HUES48 (cell line): ENCODE data around the gene SLCO4A1.
"Not testable (repeated sequence)": the region's sequence is repeated elsewhere in the genome, so short reads cannot be mapped to it uniquely, and the experiment has no call there.

ENCODE experiments used
- H3K27ac ChIP-seq: one replicate; pipeline ENCODE4 v1.7.0; 2013; ENCODE audit warnings: low read depth, low read length, inconsistent platforms
- H3K27me3 ChIP-seq: 2 replicates; pipeline ENCODE4 v1.6.1; 2013; ENCODE audit warnings: mild to moderate bottlenecking, low read length; ENCODE audit not compliant: control insufficient read depth, insufficient read depth
- H3K36me3 ChIP-seq: 2 replicates; pipeline ENCODE4 v1.6.1; 2013; ENCODE audit warnings: low read length; ENCODE audit not compliant: control insufficient read depth, insufficient read depth
- H3K4me1 ChIP-seq: 2 replicates; pipeline ENCODE4 v1.6.1; 2013; ENCODE audit warnings: mild to moderate bottlenecking, low read length; ENCODE audit not compliant: control insufficient read depth, insufficient read depth
- H3K4me3 ChIP-seq: 2 replicates; pipeline ENCODE4 v1.5.1; 2013; ENCODE audit warnings: mild to moderate bottlenecking, low read depth, low read length
- H3K9ac ChIP-seq: 2 replicates; pipeline ENCODE4 v1.6.1; 2013; ENCODE audit warnings: mild to moderate bottlenecking, low read depth, low read length, moderate library complexity
- H3K9me3 ChIP-seq: 2 replicates; pipeline ENCODE4 v1.6.1; 2013; ENCODE audit warnings: low read length; ENCODE audit not compliant: control insufficient read depth, insufficient read depth

Gene SLCO4A1

GRCh38 chr20:62671765-62672164 lies 29.5 kb downstream of the SLCO4A1 start:
- no peak overlapping the region for H3K9ac ChIP-seq
- no peaks in the 10 kb centered on the region for H3K4me1 ChIP-seq
- H3K36me3 ChIP-seq = no peaks in the 10 kb centered on the region
- H3K4me3 ChIP-seq = no peak overlapping the region
- H3K27ac ChIP-seq = no peak overlapping the region
- no peaks in the 10 kb centered on the region for H3K9me3 ChIP-seq
- H3K27me3 ChIP-seq = no peaks in the 10 kb centered on the region

DNA sequence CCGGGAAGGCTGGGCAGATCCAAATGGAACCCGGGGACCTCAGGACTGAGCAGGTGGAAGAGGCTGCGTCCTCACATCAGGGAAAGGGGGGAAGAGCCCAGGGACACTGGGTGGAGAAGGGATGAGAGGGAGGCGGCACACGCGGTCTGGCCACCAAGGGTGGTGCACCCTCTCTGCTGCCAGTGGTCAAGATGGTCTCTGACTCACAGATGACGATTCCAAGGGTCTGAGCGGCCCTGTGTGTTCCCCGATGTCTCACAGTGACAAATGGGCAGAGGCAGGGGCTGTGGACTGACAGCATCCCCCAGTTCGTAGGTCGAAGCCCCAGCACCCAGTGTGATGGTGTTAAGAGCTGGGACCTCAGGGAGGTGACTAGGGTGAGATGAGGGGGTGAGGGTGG lies 32.1 kb downstream of the SLCO4A1 start:
- Histone ChIP-seq H3K27me3 (no peaks in the 10 kb centered on the region), H3K36me3 (no peaks in the 10 kb centered on the region), H3K27ac (no peak overlapping the region), H3K4me3 (no peak overlapping the region), H3K9ac (no peak overlapping the region), H3K4me1 (no peaks in the 10 kb centered on the region), H3K9me3 (no peaks in the 10 kb centered on the region)

GRCh38 chr20:62675156-62675876 lies 33.0 kb downstream of the SLCO4A1 start:
- no peak overlapping the region for H3K9ac ChIP-seq
- no peaks in the 10 kb centered on the region for H3K27me3 ChIP-seq
- no peaks in the 10 kb centered on the region for H3K4me1 ChIP-seq
- no peaks in the 10 kb centered on the region for H3K36me3 ChIP-seq
- no peak overlapping the region for H3K27ac ChIP-seq
- H3K4me3 ChIP-seq = no peak overlapping the region
- no peaks in the 10 kb centered on the region for H3K9me3 ChIP-seq

GRCh38 chr20:62675877-62676260 lies 33.6 kb downstream of the SLCO4A1 start:
- no peak overlapping the region for H3K9ac ChIP-seq
- H3K36me3 ChIP-seq = no peaks in the 10 kb centered on the region
- H3K4me1 ChIP-seq = no peaks in the 10 kb centered on the region
- H3K27me3 ChIP-seq = no peaks in the 10 kb centered on the region
- H3K27ac ChIP-seq = no peak overlapping the region
- H3K4me3 ChIP-seq = no peak overlapping the region
- H3K9me3 ChIP-seq = no peaks in the 10 kb centered on the region

GRCh38 chr20:62676976-62677375 lies 34.7 kb downstream of the SLCO4A1 start:
- Histone ChIP-seq H3K4me1 (no peaks in the 10 kb centered on the region), H3K4me3 (no peak overlapping the region), H3K9ac (no peak overlapping the region), H3K9me3 (no peaks in the 10 kb centered on the region), H3K27ac (no peak overlapping the region), H3K36me3 (no peaks in the 10 kb centered on the region), H3K27me3 (no peaks in the 10 kb centered on the region)

- H3K36me3 ChIP-seq = no peaks in the 10 kb centered on the region
- no peak overlapping the region for H3K9ac ChIP-seq
- H3K4me1 ChIP-seq = no peaks in the 10 kb centered on the region
- H3K27ac ChIP-seq = no peak overlapping the region
- no peaks in the 10 kb centered on the region for H3K27me3 ChIP-seq
- no peaks in the 10 kb centered on the region for H3K9me3 ChIP-seq
- H3K4me3 ChIP-seq = no peak overlapping the region
Measured at GRCh38 chr20:62677678-62678077, 35.4 kb downstream of the SLCO4A1 start.

DNA sequence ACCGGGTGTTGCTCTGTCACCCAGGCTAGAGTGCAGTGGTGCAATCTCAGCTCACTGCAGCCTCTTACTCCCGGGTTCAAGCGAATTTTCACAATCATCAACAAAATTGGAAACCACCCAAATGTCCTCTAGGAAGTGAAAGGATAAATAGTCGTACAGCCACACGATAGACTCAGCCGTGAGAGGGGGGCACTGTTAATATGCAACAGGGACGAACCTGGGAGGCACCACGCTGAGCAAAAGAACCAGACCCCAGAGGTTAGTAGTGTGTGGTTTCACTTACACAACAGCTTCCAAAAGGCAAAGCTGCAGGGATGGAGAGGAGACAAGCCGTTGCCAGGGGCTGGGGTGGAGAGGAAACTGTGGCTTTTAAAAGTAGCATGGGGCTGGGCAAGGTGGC lies 36.2 kb downstream of the SLCO4A1 start:
- Histone ChIP-seq H3K36me3 (no peaks in the 10 kb centered on the region), H3K27me3 (no peaks in the 10 kb centered on the region), H3K27ac (no peak overlapping the region), H3K4me3 (no peak overlapping the region), H3K9me3 (no peaks in the 10 kb centered on the region), H3K4me1 (no peaks in the 10 kb centered on the region), H3K9ac (no peak overlapping the region)

GRCh38 chr20:62679978-62680589 lies 37.8 kb downstream of the SLCO4A1 start:
- no peak overlapping the region for H3K27ac ChIP-seq
- H3K36me3 ChIP-seq = no peaks in the 10 kb centered on the region
- H3K9ac ChIP-seq = no peak overlapping the region
- H3K4me3 ChIP-seq = no peak overlapping the region
- no peaks in the 10 kb centered on the region for H3K27me3 ChIP-seq
- no peaks in the 10 kb centered on the region for H3K4me1 ChIP-seq
- no peaks in the 10 kb centered on the region for H3K9me3 ChIP-seq

DNA sequence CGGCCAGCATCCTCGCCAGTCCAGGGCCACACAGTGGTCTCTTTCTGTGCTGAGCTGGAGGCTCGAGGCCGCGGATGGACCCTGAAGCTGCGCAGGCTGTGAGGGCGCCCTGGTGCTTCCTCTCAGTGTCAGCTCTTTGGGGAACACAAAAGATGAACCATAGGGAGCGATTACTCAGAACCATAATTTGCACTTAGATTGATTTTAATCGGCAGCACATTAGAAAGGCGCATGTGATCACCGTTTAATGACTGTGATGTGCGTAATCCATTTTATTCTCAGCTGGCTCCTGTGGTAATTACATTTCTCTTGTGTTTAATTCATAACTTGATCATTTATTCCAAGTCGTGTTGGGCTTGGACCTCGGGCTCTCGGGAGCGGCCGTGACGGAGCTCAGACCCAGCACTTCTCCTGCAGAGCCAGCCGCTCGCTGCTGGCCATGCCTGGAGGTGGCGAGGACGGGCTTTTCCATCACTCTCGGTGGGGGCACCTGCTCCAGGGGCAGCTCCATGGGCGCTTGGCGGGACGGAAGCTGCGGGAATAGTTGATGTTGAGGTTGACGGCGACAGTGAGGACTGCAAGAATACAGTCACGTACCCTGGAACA lies 40.7 kb downstream of the SLCO4A1 start:
- H3K36me3 ChIP-seq = no peaks in the 10 kb centered on the region
- peaks cover 5% of the 10 kb centered on the region; the same call in 1 of the 2 replicates for H3K4me1 ChIP-seq
- no peak overlapping the region for H3K4me3 ChIP-seq
- H3K9ac ChIP-seq = no peak overlapping the region
- no peaks in the 10 kb centered on the region for H3K9me3 ChIP-seq
- H3K27me3 ChIP-seq = no peaks in the 10 kb centered on the region
- no peak overlapping the region for H3K27ac ChIP-seq

DNA sequence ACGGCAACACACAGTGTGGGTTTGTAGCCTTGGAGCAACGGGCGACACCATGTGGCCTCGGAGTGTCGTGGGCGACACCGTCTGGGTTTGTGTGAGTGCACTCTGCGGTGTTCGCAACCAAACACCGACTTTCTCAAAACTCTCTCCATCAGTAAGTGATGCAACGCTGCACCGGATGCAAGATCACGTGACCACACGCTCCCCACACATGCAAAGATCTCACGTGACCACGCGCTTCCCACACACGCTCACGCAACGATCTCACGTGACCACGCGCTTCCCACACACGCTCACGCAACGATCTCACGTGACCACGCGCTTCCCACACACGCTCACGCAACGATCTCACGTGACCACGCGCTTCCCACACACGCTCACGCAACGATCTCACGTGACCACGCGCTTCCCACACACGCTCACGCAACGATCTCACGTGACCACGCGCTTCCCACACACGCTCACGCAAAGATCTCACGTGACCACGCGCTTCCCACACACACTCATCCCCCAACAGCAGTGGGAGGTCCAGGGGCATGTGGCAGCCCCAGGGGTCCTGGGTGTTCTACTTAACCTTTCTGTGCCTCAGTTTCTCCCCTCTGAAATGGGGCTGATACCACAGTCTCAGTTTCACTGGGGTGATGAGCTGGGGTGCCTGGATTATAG lies 41.5 kb downstream of the SLCO4A1 start:
- not testable (repeated sequence) for H3K9ac ChIP-seq, H3K27me3 ChIP-seq, H3K27ac ChIP-seq, H3K4me1 ChIP-seq, H3K36me3 ChIP-seq, H3K9me3 ChIP-seq, H3K4me3 ChIP-seq

GRCh38 chr20:62684981-62685380 lies 42.7 kb downstream of the SLCO4A1 start:
- H3K9ac ChIP-seq = no peak overlapping the region
- H3K27me3 ChIP-seq = no peaks in the 10 kb centered on the region
- no peaks in the 10 kb centered on the region for H3K36me3 ChIP-seq
- peaks cover 5% of the 10 kb centered on the region; the same call in 1 of the 2 replicates for H3K4me1 ChIP-seq
- H3K9me3 ChIP-seq = no peaks in the 10 kb centered on the region
- H3K4me3 ChIP-seq = no peak overlapping the region
- H3K27ac ChIP-seq = no peak overlapping the region
